ENCODE measurements around the gene RPL37A.

DNA sequence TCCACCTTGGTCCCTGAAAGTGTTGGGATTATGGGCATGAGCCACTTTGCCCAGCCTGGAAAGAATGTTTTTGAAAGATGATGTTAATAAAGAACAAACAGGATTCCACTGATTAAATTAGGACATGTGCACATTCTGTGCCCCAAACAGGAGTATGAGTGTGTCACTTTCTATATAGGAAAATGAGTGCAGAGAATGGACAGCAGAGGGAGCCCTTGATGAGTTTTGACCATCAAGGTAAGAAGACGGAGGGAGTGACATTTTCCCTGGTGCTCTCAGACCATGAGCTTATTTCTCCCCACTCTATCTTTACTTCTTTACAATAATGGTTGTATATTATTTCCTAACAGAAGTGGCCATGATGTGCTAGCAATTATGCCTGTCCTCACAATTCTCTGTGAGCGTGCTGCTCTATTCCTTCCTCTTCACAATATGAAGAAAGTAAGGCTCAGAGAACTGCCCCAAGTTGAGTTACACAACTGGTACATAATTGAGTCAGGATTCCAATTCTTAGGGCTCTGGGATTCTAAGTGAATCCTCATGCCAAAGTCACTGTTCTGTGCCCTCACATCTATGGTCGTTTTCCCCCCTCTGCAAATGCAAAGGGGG is 20.6 kb downstream of the RPL37A start:
- TF ChIP-seq SUZ12 (IDR thresholded peaks at IDR 0.05) (no peak), FOXM1 (IDR thresholded peaks at IDR 0.05; ENCODE audit: borderline replicate concordance) (no peak), HDGF (IDR thresholded peaks at IDR 0.05; ENCODE audit: borderline replicate concordance) (no peak), FOXK2 (IDR thresholded peaks at IDR 0.05) (no peak), ARNT (IDR thresholded peaks at IDR 0.05) (no peak), FOXA1 (IDR thresholded peaks at IDR 0.05) (no peak), SP1 (IDR thresholded peaks at IDR 0.05) (no peak), CTBP1 (IDR thresholded peaks at IDR 0.05; ENCODE audit: borderline replicate concordance) (no peak), BHLHE40 (IDR thresholded peaks at IDR 0.05; ENCODE audit: borderline replicate concordance) (no peak)

Data from HEK293T (cell line).